HG02885 (cell line): ENCODE measurements around the gene DKK3.
"Not testable (repeated sequence)": the region's sequence is repeated elsewhere in the genome, so short reads cannot be mapped to it uniquely, and the experiment has no call there.

Source experiments
- ATAC-seq: cut with Tn5 transposase; IDR thresholded peaks from one replicate; pipeline ENCODE4 v1.9.1; 2021; ENCODE audit warnings: mild to moderate bottlenecking; ENCODE audit not compliant: unreplicated experiment, poor library complexity

Gene DKK3

DNA sequence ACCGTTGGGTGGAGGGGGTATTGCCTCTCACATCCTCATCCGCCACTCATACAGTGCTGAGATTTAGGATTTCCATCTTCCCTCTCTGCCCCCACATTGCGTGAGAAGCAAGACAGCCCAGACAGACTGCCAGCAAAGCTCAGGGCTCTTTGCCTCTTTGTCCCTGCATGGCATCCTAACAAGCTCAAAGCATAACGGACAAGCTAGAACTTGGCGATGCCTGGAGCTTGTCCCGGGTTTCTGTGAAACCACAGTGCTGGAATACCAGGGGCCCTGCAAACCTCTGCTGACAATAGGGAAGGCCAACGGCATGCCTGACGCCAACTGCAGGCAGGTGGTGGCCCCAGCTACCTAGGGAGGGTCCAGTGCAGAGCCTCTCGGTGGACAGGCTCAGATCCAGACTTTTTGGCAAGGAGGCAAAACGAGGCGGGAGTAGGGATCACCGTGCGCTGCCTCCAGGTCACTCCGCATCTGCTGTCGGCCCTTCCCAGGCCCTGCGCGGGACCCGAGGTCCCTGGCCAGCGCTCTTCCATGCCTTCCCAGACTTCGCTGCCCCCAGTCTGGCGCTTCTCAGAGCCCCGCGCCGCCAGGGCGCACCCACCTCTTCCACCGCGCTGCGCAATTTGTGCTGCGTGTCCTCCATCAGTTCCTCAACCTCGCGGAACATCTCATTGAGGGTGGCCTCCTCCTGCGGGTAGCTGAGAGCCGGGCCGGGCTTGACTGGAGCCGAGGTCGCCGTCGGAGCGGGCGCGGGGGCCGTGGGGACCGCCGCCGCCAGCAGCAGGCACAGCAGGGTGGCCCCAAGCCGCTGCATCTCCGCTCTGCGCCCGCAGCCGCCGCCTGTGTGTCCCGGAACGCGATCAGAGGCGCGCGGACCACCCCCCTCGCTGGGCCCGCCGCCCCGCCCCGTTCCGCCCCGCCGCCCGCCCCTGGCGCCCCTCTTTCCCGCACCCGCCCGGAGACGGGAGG lies at the start of gene DKK3:
TSS of gene DKK3 (minus strand) at position 858 of the 969 bp plus-strand sequence. CDS start at position 814, 44 bp downstream.
- no peak for ATAC-seq

DNA sequence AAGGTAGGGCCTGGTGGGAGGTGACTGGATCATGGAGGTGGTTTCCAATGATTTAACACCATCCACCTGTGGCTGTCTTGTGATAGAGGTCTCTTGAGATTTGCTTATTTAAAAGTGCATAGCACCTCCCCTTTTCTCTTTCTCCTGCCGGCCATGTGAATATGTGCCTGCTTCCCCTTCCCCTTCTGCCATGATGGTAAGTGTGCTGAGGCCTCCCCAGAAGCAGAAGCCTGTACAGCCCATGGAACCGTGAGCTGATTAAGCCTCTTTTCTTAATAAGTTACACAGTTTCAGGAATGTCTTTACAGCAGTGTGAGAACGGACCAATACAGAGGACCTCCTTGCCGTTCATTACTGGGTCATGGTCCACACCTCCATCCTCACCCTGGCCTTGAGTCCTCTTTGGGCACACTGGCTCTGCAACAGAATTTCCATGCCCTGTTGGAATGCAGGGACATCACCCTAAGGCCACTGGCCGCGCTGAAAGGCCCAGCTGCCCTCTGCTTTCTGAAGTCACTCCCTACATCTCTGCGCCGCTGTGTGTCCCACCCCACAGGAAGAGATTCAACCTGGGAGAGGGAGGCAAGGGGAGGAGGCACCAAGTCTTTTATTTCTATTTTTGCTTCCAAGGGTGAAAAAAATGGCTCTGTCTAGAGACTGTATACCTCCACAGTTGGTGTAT lies 49.0 kb upstream of the DKK3 start:
- no peak for ATAC-seq

DNA sequence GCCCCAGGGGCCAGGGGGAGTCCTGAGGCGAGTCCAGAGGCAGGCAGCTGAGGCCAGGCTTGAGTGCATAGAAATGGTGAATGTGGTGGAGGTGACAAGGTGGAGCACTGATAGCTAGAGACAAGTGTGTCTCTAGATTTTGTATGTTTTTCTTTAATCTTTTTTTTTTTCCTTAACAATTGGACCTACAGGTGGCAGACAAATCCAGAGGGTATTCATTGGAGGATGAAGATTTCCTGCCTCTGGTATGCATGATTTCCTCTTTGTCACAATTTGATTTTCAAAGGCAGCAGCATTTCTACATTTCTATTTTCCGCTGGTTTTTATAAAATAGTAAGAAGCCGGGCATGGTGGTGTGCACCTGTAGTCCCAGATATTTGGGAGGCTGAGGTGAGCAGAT lies 47.7 kb upstream of the DKK3 start:
- no peak for ATAC-seq

DNA sequence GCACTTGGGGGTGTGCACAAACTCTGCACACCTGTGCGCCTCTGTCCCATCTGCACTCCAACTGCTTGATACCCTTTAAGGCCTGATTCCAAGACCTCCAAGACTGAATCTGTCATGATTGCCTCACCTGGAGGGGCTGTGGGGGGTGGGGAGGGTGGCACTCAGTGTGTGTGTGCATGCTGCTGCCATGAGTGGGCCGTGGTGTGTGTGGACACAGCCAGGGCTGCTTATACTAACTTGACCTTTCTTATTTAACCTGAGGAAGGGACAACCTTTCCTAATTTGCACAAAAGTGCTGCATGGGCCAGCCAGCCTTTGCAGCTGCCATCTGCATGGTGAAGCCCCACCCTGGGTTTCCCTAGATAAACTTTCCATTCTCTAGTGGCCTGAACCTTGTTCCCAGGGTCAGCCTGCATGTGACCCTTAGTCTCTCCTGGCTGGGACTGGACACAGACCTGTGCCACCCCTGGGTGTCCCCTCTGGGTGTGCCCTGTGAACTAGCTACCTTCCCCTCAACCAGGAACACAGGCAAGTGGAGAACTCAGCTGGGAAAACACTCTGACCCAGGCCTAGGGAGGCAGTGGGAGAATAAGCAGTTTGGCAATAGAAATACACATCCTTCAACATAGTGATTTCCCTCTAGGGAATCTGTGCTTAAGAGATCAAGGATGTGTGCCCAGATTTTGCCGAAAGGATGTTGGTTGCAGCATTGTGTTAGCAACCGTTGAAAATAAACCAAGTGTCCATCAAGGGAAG lies 45.4 kb upstream of the DKK3 start:
- ATAC-seq, result no peak

DNA sequence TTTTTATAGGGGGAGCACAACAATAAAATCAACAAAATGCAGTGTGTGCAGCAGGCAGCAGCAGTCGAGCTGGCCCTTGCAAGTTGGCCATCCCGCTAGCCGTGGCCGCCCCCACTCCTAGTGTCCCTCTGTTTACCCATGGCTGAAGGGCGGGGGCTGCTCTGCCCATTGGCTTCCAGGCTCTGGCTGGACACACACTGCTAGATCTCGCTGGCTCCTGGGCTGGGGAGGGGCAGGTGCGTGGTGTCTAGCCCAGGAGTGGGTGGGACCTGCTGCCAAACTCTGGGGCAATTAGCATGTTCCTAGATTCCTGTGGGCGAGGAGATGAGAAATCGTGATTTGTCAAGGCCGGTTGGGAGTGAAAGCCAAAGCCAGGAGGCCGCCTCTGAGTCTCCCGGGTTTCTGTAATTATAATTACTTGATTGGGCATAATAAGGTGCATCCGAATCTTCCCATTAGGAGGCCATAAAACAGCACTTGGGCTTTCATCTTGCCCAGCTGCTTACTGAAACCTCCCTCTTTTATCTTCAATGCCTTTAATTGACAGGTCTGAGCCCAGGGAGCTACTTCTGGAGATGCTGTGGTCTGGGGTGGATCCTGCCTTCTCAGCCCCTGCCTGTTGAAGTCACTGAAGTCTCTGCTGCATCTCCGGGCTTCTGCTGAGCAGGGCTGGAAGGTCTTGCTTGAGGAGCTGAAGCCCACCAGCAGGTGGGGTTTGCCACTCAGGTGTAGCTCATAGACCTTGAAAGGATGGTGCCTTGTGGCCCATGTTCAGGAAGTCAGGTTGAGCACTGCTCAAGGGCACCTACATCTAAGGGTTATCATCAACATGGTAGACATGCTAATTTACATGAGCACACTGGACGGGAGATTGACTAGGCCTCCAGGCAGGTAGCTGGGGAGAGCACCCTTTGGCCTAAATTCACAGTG lies 44.5 kb upstream of the DKK3 start:
- ATAC-seq, result no peak

DNA sequence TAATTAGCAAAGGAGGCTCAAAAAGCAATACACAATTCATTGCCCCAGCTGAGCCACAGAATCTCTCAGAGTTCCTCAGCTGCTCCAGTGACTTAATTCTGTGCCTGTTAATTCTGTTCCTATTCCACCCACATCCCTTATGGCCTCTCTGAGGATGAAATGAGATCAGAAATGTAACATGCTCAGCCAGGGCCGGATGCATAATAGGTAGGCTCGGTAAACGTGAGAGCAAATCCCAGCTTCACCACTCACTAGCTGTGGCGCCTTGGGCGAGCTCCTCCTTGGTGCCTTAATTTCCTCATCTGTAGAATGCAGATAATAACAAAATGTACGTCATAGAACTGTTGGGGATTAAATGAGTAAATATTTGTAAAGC lies 42.8 kb upstream of the DKK3 start:
- ATAC-seq, result no peak

DNA sequence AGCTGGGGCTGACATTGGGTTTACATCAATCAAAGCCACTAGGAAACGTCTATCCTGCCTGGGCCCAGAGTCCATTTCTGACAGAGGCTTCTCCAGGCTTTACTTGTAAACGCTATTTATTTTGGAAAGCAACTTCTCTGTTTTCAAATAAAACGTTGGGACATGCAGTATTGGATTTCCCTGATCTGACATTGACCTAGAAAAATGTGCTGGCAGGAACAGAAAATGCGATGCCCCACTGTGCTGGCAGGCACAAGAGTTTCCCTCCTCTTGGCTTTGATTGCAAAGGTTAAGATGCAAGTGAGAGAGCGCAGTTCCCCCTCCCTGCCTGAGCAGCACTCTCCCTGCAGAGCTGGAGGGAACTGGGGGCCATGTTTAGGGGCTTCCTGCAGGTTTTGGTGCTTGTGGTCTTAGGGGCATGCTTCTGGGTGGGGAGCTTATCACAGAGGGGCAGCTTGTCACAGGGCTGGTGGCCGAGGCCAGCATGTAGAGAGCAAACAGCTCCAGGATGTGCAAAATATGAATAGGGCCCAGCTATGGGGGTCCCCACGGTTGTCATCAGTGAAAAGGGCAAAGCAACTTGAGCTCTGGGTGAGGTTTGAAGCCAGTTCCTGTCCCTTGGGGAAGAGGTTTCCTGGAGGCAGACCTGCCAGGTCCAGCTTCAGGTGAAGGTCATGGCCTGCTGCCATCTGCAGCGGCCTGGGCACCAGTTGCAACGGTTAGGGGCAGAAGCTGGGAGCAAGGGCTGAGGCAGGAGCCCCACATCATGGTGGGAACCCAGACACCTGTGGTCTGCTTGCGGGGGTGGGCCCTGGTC lies 42.3 kb upstream of the DKK3 start:
- ATAC-seq, result no peak

DNA sequence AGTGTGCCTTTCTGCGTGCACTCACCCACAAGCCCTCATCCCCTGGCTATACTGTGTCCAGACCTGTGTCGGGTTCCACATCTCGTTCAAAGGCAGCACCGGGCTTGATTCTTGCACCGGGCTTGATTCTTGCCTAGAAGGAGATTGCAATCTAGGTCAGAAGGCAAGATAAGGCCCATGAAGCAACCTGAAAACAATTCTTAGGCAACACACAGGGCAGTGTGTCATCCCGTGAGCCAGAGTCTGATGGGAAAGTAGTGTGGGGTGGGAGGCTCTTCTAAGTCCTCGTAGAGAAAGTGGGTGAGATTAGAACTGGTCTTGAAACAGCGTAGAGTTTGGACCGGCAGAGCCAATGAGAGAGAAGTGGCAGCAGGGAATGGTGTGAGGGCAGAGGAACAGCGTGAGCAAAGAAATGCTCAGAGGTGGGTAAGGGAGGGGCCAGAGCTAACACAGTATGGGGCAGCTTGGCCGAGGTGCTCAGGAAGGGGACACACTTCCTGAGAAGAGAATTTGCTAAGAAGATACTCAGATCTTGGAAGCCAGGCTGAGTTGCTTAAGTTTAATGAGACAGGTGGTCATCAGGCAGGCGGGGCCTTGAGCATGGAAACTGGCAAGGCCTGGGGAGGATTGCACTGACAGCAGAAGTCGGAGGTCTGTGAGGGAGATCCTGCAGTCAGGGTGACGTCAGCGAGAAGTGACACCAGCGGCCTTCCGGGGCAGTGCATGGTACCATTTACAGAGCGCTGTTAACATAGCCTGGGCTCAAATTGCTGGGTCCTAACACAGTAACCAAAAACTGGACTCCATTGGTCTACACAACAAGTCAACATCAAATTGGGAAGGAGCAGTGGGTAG lies 40.7 kb upstream of the DKK3 start:
- no peak for ATAC-seq

DNA sequence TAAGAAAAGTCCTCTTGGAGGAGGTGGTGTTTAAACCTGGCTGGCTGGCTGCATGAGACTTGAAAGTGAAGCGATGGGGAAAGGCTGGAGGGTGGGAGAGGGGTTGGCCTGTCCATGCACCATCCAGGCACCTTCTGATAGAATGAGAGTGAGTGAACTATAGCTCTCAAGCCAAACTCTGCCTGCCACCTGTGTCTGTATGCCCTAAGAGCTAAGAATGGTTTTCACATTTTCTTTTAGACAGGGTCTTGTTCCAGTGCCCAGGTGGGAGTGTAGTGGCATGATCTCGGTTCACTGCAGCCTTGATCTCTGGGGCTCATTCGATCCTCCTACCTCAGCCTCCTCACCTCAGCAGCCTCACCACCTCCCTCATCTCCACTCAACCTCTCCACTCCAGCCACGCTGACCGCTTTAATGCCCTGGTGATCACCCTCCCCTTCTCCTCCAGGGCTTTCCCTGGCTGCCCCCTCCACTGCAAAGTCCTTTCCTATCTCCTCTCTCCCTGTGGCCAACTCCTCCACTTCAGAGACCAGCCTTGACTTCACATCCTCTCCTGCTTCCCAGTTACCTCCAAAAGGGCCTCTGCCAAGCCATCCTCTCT lies 38.3 kb upstream of the DKK3 start:
- no peak for ATAC-seq

DNA sequence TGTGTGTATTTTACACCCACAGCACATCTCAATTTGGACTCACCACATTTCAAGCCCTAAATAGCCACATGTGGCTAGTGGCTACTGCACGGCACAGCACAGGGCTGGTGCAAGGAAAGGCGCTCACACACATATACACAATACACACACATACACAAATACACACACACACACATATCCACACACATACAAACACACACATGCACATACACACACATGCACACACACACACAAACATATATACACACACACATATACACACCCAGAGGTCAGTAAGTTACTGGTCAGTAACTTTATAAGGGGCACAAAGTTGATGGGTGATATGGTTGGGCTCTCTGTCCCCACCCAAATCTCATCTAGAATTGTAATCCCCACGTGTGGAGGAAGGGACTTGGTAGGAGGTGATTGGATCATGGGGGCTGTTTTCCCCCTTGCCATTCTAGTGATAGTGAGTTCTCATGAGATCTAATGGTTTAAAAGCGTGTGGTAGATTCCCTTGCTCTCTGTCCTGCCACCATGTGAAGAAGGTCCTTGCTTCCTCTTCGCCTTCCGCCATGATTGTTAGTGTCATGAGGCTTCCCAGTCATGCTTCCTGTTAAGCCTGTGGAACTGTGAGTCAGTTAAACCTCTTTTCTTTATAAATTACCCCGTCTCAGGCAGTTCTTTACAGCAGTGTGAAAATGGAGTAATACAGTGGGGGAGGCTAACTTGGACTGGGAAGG lies 37.6 kb upstream of the DKK3 start:
- no peak for ATAC-seq

DNA sequence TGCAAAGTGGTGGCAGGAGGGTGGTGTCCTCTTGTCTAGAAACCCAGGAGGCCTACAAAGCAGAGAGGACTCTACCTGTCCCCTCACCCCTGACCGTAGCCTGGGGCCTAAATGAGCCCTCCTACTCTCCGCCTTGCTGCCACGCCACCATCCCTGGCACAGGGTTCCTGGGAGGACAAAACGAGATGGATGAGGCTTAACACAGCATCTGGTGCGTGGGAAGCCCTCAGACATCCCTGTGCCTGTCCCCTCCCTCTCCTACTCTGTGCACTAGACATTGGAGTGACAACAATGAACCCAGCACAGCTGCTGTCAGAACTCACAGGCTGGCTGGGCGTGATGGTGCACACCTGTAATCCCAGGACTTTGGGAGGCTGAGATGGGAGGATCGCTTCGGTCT lies 36.4 kb upstream of the DKK3 start:
- no peak for ATAC-seq

DNA sequence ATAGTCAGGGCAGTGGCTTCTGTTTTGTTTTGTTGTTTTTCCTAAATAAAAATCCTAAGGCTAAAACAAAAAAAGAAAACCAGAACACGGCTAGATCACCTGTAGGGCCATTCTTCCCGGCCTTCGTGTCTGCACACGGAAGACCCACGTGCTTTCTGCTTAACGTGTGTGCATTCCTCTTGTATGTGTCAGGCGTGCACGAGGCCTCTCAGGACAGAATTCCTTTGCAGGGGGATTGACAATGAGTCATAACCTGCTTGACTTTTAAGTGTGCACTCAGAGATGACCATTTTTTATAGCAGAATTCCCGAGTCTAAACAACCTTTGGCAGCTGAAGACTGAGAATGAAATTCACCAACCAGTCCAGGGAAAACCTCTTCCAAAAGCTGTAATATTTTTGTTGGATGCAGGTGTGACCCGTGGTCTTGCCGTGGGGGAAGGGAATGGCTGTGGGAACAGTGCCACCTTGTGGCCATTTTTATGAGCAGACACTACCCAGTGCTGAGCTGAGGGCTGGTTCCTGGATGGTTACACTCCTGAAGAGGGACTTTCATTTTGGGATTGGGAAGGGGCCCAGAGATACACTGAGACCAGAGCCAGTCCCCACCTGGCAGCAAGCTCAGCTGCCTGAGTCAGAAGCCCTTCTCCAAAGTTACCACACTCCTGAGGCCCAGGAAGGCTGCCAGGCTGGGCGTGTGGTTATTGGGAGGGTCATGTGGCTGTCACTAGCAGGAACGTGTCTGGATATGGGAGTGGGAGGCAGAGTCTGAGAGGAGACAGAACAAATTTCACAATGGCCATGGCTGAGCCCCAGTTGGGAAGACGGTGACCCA lies 35.7 kb upstream of the DKK3 start:
- peak; percentile 74 for ATAC-seq

DNA sequence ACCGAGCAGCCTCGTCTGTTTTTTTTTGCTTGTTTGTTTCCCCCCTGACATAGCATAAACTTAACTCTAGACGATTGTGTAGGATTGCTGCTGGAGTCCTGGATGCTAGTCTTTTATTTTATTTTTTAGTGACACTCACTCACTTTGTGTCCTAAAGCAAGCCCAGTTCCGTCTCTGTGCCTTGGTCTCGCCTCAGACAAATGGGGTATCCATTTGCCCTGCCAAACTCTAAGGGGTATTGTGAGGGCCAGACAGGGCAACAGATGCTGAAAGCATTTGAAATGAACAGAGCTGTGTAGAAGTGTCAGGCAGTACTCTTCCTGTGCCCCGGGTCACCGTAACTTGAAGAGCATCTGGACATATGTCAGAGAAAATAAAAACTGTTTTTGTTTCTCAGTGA lies 34.8 kb upstream of the DKK3 start:
- no peak for ATAC-seq

DNA sequence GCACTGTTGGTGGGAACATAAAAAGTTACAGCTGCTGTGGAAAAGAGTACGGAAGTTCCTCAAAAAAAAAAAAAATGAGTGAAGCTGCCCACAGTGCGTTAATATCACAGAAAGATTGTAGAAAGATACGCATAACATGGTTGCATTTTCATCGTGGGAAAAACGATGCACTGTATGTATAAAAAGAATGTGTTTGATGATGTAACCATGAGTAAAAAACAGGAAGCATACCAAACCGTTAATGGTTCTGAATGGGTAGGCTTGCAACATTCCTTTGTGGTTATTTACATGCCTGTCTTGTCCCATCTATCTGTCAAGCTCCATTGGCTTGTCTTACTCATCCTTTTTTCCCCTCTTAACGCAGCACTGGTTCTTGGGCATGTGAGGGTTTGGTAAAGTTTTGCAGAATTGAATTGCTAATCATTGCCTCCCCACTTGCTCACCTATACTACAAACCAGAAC lies 33.8 kb upstream of the DKK3 start:
- ATAC-seq, result no peak

DNA sequence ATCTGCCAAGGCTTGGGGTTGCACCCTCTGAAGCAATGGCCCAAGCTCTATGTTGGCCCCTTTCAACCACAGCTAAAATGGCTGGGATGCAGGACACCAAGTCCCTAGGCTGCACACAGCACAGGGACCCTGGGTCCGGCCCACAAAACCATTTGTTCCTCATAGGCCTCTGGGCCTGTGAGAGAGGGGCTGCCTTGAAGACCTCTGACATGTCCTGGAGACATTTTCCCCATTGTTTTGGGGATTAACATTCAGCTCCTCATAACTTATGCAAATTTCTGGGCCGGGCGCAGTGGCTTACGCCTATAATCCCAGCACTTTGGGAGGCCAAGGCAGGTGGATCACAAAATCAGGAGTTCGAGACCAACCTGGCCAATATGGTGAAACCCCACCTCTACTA lies 32.3 kb upstream of the DKK3 start:
- ATAC-seq, result not testable (repeated sequence)

DNA sequence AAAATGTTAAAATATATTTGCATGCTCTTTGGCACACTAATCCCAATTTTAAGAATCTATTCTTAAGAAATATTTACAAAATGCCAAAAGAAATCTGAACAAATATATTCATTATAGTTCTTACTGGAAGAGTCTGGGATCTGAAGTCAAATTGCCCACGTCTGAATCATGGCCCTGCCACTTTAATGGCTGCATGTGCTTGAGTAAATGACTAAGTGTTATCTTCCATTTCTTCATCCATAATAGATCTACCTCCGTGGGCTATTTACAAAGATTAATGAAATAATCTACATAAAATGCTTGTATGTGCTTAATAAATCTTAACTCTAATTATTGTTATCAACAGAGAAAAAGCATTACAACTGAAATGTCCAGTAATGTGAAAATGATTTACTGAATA lies 24.5 kb upstream of the DKK3 start:
- no peak for ATAC-seq
